OCI-LY3 (cell line): ENCODE measurements around the gene FRMD4A.

ENCODE experiments used
- H2AFZ ChIP-seq: fragments of 200-600, 300-600 bp; shearing (Covaris generic); 2 replicates; pipeline ENCODE4 v1.6.0; 2014; ENCODE audit warnings: antibody characterized with exemption, low read depth, low read length
- H3K27ac ChIP-seq: fragments of 200-600, 300-600 bp; sonication (generic); 2 replicates; pipeline ENCODE4 v1.5.1; 2014; ENCODE audit warnings: mild to moderate bottlenecking, low read length, moderate library complexity, mixed read lengths
- H3K27me3 ChIP-seq: fragments of 200-600, 300-600 bp; sonication (generic); 2 replicates; pipeline ENCODE4 v1.6.1; 2014; ENCODE audit warnings: low read depth, low read length, mixed read lengths
- H3K36me3 ChIP-seq: fragments of 200-600, 300-600 bp; sonication (generic); replicated peaks from 2 replicates; pipeline ENCODE3; 2014; ENCODE audit warnings: low read depth, low read length, mixed read lengths
- H3K4me1 ChIP-seq: fragments of 300-600, 200-600 bp; sonication (generic); 2 replicates; pipeline ENCODE4 v1.6.1; 2014; ENCODE audit warnings: low read length, mixed read lengths
- H3K4me2 ChIP-seq: fragments of 200-600, 300-600 bp; sonication (generic); 2 replicates; pipeline ENCODE4 v1.6.1; 2014; ENCODE audit warnings: low read length, mixed read lengths
- H3K4me3 ChIP-seq: fragments of 300-600, 200-600 bp; sonication (generic); 2 replicates; pipeline ENCODE4 v1.5.1; 2014; ENCODE audit warnings: antibody characterized with exemption, mild to moderate bottlenecking, low read length, moderate library complexity
- H3K79me2 ChIP-seq: fragments of 300-600, 200-600 bp; shearing (Covaris generic); 2 replicates; pipeline ENCODE4 v1.6.1; 2014; ENCODE audit warnings: mild to moderate bottlenecking, low read length, mixed read lengths
- H3K9ac ChIP-seq: fragments of 300-600, 200-600 bp; shearing (Covaris generic); 2 replicates; pipeline ENCODE4 v1.6.0; 2014; ENCODE audit warnings: mild to moderate bottlenecking, low read length, moderate library complexity
- H3K9me3 ChIP-seq: fragments of 200-600, 300-600 bp; shearing (Covaris generic); 2 replicates; pipeline ENCODE4 v1.6.1; 2014; ENCODE audit warnings: low read length, mixed read lengths; ENCODE audit not compliant: insufficient read depth
- H4K20me1 ChIP-seq: fragments of 200-600, 300-600 bp; sonication (generic); 2 replicates; pipeline ENCODE4 v1.6.1; 2016; ENCODE audit warnings: low read length, mixed read lengths; ENCODE audit not compliant: insufficient read depth
- EZH2phosphoT487 ChIP-seq: fragments of 200-600 bp; shearing (Covaris generic); IDR thresholded peaks from 2 replicates; pipeline ENCODE4 v1.6.1; 2018; ENCODE audit warnings: antibody characterized with exemption, mixed run types, low read depth
- TF ChIP-seq, protein P1 (sequence below): fragments of 200-600, 300-600 bp; sonication (generic); IDR thresholded peaks from 2 replicates; pipeline ENCODE4 v1.5.1; 2014; ENCODE audit warnings: antibody characterized with exemption, low read length, low read depth

The FRMD4A gene

GRCh38 chr10:13909516-13910258 is 421.0 kb downstream of the FRMD4A start:
- TF ChIP-seq EZH2phosphoT487, result no peak
- TF ChIP-seq, protein P1, sequence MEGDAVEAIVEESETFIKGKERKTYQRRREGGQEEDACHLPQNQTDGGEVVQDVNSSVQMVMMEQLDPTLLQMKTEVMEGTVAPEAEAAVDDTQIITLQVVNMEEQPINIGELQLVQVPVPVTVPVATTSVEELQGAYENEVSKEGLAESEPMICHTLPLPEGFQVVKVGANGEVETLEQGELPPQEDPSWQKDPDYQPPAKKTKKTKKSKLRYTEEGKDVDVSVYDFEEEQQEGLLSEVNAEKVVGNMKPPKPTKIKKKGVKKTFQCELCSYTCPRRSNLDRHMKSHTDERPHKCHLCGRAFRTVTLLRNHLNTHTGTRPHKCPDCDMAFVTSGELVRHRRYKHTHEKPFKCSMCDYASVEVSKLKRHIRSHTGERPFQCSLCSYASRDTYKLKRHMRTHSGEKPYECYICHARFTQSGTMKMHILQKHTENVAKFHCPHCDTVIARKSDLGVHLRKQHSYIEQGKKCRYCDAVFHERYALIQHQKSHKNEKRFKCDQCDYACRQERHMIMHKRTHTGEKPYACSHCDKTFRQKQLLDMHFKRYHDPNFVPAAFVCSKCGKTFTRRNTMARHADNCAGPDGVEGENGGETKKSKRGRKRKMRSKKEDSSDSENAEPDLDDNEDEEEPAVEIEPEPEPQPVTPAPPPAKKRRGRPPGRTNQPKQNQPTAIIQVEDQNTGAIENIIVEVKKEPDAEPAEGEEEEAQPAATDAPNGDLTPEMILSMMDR, result no peak
- Histone ChIP-seq H2AFZ (0 out of 2 replicates have a peak overlapping the region, but pooled peaks have one; percentile 36), H3K4me3 (no peak overlapping the region), H3K4me2 (peak overlapping the region; percentile 2; the same call in 1 of the 2 replicates), H3K9me3 (0 out of 2 replicates have a peak, but pooled peaks cover 3% of the 10 kb centered on the region), H3K9ac (no peak overlapping the region), H3K27ac (peak overlapping the region; percentile 25), H4K20me1 (no peaks in the 10 kb centered on the region), H3K27me3 (no peaks in the 10 kb centered on the region), H3K36me3 (no peaks in the 10 kb centered on the region), H3K79me2 (no peaks in the 10 kb centered on the region), H3K4me1 (peaks cover 82% of the 10 kb centered on the region)

- no peak overlapping the region for H3K4me3 ChIP-seq
- H3K4me1 ChIP-seq, result peaks cover 70% of the 10 kb centered on the region
- peak overlapping the region; percentile 47; the same call in 1 of the 2 replicates for H3K27ac ChIP-seq
- no peaks in the 10 kb centered on the region for H4K20me1 ChIP-seq
- no peaks in the 10 kb centered on the region for H3K36me3 ChIP-seq
- H3K9me3 ChIP-seq, result 0 out of 2 replicates have a peak, but pooled peaks cover 3% of the 10 kb centered on the region
- peak overlapping the region; percentile 34; the same call in 1 of the 2 replicates for H3K4me2 ChIP-seq
- H3K79me2 ChIP-seq, result no peaks in the 10 kb centered on the region
- no peaks in the 10 kb centered on the region for H3K27me3 ChIP-seq
- H3K9ac ChIP-seq, result no peak overlapping the region
- H2AFZ ChIP-seq, result no peak overlapping the region
- TF ChIP-seq, protein P1, result no peak
- TF ChIP-seq EZH2phosphoT487, result no peak
Observed at GRCh38 chr10:13908475-13908874, 422.2 kb downstream of the FRMD4A start.

DNA sequence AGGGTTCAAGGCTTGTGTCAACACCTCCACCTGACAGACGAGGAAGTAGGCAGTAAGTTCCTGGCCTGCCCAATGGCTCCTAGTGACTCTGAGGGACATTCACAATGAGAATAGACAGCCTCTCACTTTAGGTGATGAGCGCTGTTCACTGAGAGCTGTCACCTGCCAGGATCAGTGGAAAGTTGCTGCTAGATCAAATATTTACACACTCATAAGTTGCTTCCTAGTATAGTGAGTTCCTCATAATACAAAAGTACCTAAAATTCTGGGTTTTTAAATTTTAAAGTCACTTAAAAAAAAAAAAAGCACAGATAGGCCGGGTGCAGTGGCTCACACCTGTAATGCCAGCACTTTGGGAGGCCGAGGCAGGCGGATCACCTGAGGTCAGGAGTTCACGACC is 423.2 kb downstream of the FRMD4A start:
- Histone ChIP-seq H3K4me1 (peaks cover 66% of the 10 kb centered on the region), H3K79me2 (no peaks in the 10 kb centered on the region), H2AFZ (0 out of 2 replicates have a peak overlapping the region, but pooled peaks have one; percentile 46), H3K27me3 (no peaks in the 10 kb centered on the region), H3K9me3 (0 out of 2 replicates have a peak, but pooled peaks cover 3% of the 10 kb centered on the region), H3K9ac (no peak overlapping the region), H3K4me3 (no peak overlapping the region), H3K27ac (peak overlapping the region; percentile 47), H3K36me3 (no peaks in the 10 kb centered on the region), H4K20me1 (no peaks in the 10 kb centered on the region), H3K4me2 (peak overlapping the region; percentile 51)
- TF ChIP-seq, protein P1, result no peak
- no peak for TF ChIP-seq EZH2phosphoT487

DNA sequence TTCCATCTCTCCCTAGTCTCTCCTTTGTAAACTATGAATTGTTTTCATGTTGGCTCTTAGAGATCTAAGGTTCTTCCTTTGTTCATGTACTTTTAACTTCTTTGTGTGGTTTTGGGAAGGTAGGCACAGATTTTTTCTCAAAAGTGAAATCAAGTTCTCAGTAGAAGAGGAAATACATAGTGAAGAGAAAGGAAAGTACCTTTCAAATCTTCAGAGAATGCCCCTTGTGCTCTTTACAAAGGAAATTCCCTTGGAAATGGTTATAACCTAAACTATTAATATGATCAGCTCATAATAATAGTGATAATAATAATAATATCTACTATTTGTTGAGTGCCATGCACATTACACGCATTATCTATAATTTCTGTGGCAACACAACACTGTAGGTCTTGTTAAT is 425.4 kb downstream of the FRMD4A start:
- peaks cover 53% of the 10 kb centered on the region for H3K4me1 ChIP-seq
- no peak overlapping the region for H2AFZ ChIP-seq
- H3K27me3 ChIP-seq, result no peaks in the 10 kb centered on the region
- no peak overlapping the region for H3K9ac ChIP-seq
- H4K20me1 ChIP-seq, result no peaks in the 10 kb centered on the region
- H3K9me3 ChIP-seq, result 0 out of 2 replicates have a peak, but pooled peaks cover 3% of the 10 kb centered on the region
- no peaks in the 10 kb centered on the region for H3K79me2 ChIP-seq
- no peak overlapping the region for H3K4me3 ChIP-seq
- H3K4me2 ChIP-seq, result peak overlapping the region; percentile 49
- TF ChIP-seq, protein P1, result no peak
- TF ChIP-seq EZH2phosphoT487, result no peak
- H3K27ac ChIP-seq, result no peak overlapping the region
- no peaks in the 10 kb centered on the region for H3K36me3 ChIP-seq
